Neural cell (in vitro differentiated cells): ENCODE data around the gene MTPN. TPM values are rescaled to one million over a fixed set of nuclear protein-coding genes. Genes with fewer than 3 reads are reported as not detected.

Source experiments
- H2AFZ ChIP-seq: fragments of 200-600, 300-800 bp; sonication (generic), shearing (Covaris generic); 2 replicates; pipeline ENCODE4 v1.6.0; 2014; ENCODE audit warnings: low read depth, mild to moderate bottlenecking, antibody characterized with exemption, low read length, moderate library complexity
- H3F3A ChIP-seq: fragments of 200-600 bp; shearing (Covaris generic); 2 replicates; pipeline ENCODE4 v1.6.1; 2016; ENCODE audit warnings: mild to moderate bottlenecking, moderate library complexity, mixed read lengths, antibody characterized with exemption, low read length; ENCODE audit not compliant: insufficient read depth, poor library complexity, severe bottlenecking
- H3K27ac ChIP-seq: fragments of 200-600, 300-800 bp; sonication (generic), shearing (Covaris generic); 2 replicates; pipeline ENCODE4 v1.5.1; 2014; ENCODE audit warnings: mild to moderate bottlenecking, low read length, moderate library complexity
- H3K27me3 ChIP-seq: fragments of 300-800, 200-600 bp; sonication (generic), shearing (Covaris generic); 2 replicates; pipeline ENCODE4 v1.6.0; 2014; ENCODE audit warnings: mild to moderate bottlenecking, low read depth, low read length, moderate library complexity; ENCODE audit not compliant: insufficient read depth
- H3K36me3 ChIP-seq: fragments of 300-800, 200-600 bp; sonication (generic), shearing (Covaris generic); 2 replicates; pipeline ENCODE4 v1.5.1; 2014; ENCODE audit warnings: mild to moderate bottlenecking, antibody characterized with exemption, low read length, moderate library complexity; ENCODE audit not compliant: insufficient read depth
- H3K4me2 ChIP-seq: fragments of 300-800, 200-600 bp; sonication (generic), shearing (Covaris generic); 2 replicates; pipeline ENCODE4 v1.6.0; 2014; ENCODE audit warnings: mild to moderate bottlenecking, low read length
- H3K4me3 ChIP-seq: fragments of 300-800, 200-600 bp; sonication (generic), shearing (Covaris generic); 2 replicates; pipeline ENCODE4 v1.5.1; 2014; ENCODE audit warnings: mild to moderate bottlenecking, low read length, moderate library complexity
- H3K79me2 ChIP-seq: fragments of 200-600 bp; shearing (Covaris generic); replicated peaks from 2 replicates; pipeline ENCODE4 v1.6.0; 2014; ENCODE audit warnings: mild to moderate bottlenecking, low read length, moderate library complexity; ENCODE audit not compliant: insufficient read depth
- H3K9ac ChIP-seq: fragments of 300-800, 200-600 bp; sonication (generic), shearing (Covaris generic); 2 replicates; pipeline ENCODE4 v1.6.1; 2016; ENCODE audit warnings: mild to moderate bottlenecking, low read length, mixed read lengths
- H3K9me2 ChIP-seq: fragments of 200-600 bp; shearing (Covaris generic); 2 replicates; pipeline ENCODE4 v1.6.1; 2016; ENCODE audit warnings: mild to moderate bottlenecking, low read length, mixed read lengths; ENCODE audit not compliant: insufficient read depth
- H3K9me3 ChIP-seq: fragments of 200-600, 300-800 bp; sonication (generic), shearing (Covaris generic); 2 replicates; pipeline ENCODE4 v1.6.1; 2016; ENCODE audit warnings: mild to moderate bottlenecking, mixed run types, low read length, moderate library complexity, mixed read lengths
- H4K20me1 ChIP-seq: fragments of 200-600 bp; shearing (Covaris generic); 2 replicates; pipeline ENCODE4 v1.6.1; 2016; ENCODE audit warnings: mild to moderate bottlenecking, mixed run types; ENCODE audit not compliant: insufficient read depth
- CTCF ChIP-seq: fragments of 450-650 bp; IDR thresholded peaks from 2 replicates; pipeline ENCODE4 v1.5.1; 2014; ENCODE audit warnings: antibody characterized with exemption, mild to moderate bottlenecking, moderate library complexity; ENCODE audit not compliant: poor library complexity, severe bottlenecking
- EP300 ChIP-seq: fragments of 450-650 bp; conservative IDR thresholded peaks from 2 replicates; pipeline ENCODE4 v1.6.1; 2014; ENCODE audit warnings: antibody characterized with exemption, mild to moderate bottlenecking, moderate library complexity; ENCODE audit not compliant: poor library complexity, severe bottlenecking
- EZH2 ChIP-seq: fragments of 200-600, 300-800 bp; shearing (Covaris generic), sonication (generic); IDR thresholded peaks from 2 replicates; pipeline ENCODE4 v1.6.1; 2014; ENCODE audit warnings: antibody characterized with exemption, low read length, borderline replicate concordance, mild to moderate bottlenecking; ENCODE audit not compliant: insufficient read depth, poor library complexity, severe bottlenecking
- MXI1 ChIP-seq: fragments of 450-650 bp; conservative IDR thresholded peaks from 2 replicates; pipeline ENCODE4 v1.6.1; 2014; ENCODE audit warnings: antibody characterized with exemption, mild to moderate bottlenecking; ENCODE audit not compliant: poor library complexity, severe bottlenecking
- POLR2AphosphoS5 ChIP-seq: IDR thresholded peaks from 2 replicates; pipeline ENCODE4 v1.6.1; 2012
- RAD21 ChIP-seq: fragments of 450-650 bp; conservative IDR thresholded peaks from 2 replicates; pipeline ENCODE4 v1.6.1; 2014; ENCODE audit warnings: antibody characterized with exemption, mild to moderate bottlenecking, moderate library complexity
- SMC3 ChIP-seq: fragments of 450-650 bp; conservative IDR thresholded peaks from 2 replicates; pipeline ENCODE4 v1.6.1; 2014; ENCODE audit warnings: antibody characterized with exemption, mild to moderate bottlenecking, moderate library complexity; ENCODE audit not compliant: poor library complexity
- TAF1 ChIP-seq: IDR thresholded peaks from 2 replicates; pipeline ENCODE4 v1.6.1; 2012; ENCODE audit warnings: low read depth
- polyA plus RNA-seq: library from polyadenylated mRNA; depleted of rRNA; stranded (reverse); fragments of >200 nt; gene quantifications from 2 replicates; pipeline ENCODE4 v1.2.3, GENCODE V29; 2014
- TF ChIP-seq, protein P1 (sequence below): IDR thresholded peaks from 2 replicates; pipeline ENCODE4 v1.6.1; 2012; ENCODE audit warnings: borderline replicate concordance

MTPN gene
- polyA plus RNA-seq, 1 donor from 2014 or later = 133 TPM

GRCh38 chr7:135905355-135905754 lies 71.8 kb downstream of the MTPN start:
- TF ChIP-seq MXI1 (no peak), EZH2 (no peak), EP300 (no peak), RAD21 (no peak), TAF1 (no peak), CTCF (no peak), POLR2AphosphoS5 (no peak), SMC3 (no peak)
- TF ChIP-seq, protein P1, sequence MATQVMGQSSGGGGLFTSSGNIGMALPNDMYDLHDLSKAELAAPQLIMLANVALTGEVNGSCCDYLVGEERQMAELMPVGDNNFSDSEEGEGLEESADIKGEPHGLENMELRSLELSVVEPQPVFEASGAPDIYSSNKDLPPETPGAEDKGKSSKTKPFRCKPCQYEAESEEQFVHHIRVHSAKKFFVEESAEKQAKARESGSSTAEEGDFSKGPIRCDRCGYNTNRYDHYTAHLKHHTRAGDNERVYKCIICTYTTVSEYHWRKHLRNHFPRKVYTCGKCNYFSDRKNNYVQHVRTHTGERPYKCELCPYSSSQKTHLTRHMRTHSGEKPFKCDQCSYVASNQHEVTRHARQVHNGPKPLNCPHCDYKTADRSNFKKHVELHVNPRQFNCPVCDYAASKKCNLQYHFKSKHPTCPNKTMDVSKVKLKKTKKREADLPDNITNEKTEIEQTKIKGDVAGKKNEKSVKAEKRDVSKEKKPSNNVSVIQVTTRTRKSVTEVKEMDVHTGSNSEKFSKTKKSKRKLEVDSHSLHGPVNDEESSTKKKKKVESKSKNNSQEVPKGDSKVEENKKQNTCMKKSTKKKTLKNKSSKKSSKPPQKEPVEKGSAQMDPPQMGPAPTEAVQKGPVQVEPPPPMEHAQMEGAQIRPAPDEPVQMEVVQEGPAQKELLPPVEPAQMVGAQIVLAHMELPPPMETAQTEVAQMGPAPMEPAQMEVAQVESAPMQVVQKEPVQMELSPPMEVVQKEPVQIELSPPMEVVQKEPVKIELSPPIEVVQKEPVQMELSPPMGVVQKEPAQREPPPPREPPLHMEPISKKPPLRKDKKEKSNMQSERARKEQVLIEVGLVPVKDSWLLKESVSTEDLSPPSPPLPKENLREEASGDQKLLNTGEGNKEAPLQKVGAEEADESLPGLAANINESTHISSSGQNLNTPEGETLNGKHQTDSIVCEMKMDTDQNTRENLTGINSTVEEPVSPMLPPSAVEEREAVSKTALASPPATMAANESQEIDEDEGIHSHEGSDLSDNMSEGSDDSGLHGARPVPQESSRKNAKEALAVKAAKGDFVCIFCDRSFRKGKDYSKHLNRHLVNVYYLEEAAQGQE = no peak
- Histone ChIP-seq H3K79me2 (no peaks in the 10 kb centered on the region), H3K9me2 (no peaks in the 10 kb centered on the region), H4K20me1 (no peaks in the 10 kb centered on the region), H3K27me3 (no peaks in the 10 kb centered on the region), H3K36me3 (no peaks in the 10 kb centered on the region), H3K9me3 (no peaks in the 10 kb centered on the region), H2AFZ (no peak overlapping the region), H3K27ac (no peak overlapping the region), H3K4me2 (no peak overlapping the region), H3K4me3 (no peak overlapping the region), H3K9ac (no peak overlapping the region), H3F3A (no peaks in the 10 kb centered on the region)

DNA sequence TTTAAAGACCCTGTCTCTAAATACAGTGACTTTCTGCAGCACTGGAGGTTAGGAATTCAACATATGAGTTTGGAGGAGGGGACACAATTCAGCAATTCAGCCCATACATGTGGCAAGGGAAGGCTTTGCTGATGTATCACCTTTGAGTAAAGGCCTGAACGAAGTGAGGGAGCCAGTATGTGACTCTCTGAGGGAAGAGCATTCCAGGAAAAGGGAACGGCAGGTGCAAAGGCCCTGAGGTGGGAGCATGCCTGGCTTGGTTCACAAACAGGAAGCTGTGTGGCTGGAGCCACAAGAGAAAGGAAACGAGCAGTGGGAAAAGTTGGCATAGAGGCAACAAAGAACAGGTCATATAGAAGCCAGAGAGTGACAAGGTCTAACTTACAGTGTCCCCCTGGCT lies 72.9 kb downstream of the MTPN start:
- Histone ChIP-seq H3K9me2 (no peaks in the 10 kb centered on the region), H3K79me2 (no peaks in the 10 kb centered on the region), H3K4me3 (no peak overlapping the region), H3K9ac (no peak overlapping the region), H3K27ac (no peak overlapping the region), H2AFZ (no peak overlapping the region), H3K27me3 (no peaks in the 10 kb centered on the region), H3K36me3 (no peaks in the 10 kb centered on the region), H4K20me1 (no peaks in the 10 kb centered on the region), H3K9me3 (no peaks in the 10 kb centered on the region), H3F3A (no peaks in the 10 kb centered on the region), H3K4me2 (no peak overlapping the region)
- no peak for TF ChIP-seq SMC3
- no peak for TF ChIP-seq RAD21
- TF ChIP-seq POLR2AphosphoS5 = no peak
- no peak for TF ChIP-seq CTCF
- TF ChIP-seq MXI1 = no peak
- no peak for TF ChIP-seq TAF1
- TF ChIP-seq EZH2 = no peak
- TF ChIP-seq, protein P1 = no peak
- TF ChIP-seq EP300 = no peak
